Smooth muscle cell (in vitro differentiated cells): ENCODE results near the gene ARAP1. TPM values are rescaled to one million over a fixed set of nuclear protein-coding genes. Genes with fewer than 3 reads are reported as not detected.

Source experiments
- DNase-seq: peaks from one replicate; lab custom pipeline; 2025; ENCODE audit not compliant: unreplicated experiment; lab: John Stamatoyannopoulos, UW
- H2AFZ ChIP-seq: fragments of 200-600 bp; sonication (generic); 2 replicates; pipeline ENCODE4 v1.6.0; 2016; ENCODE audit warnings: antibody characterized with exemption, low read depth, mild to moderate bottlenecking
- H3F3A ChIP-seq: fragments of 200-600 bp; sonication (generic); 2 replicates; pipeline ENCODE4 v1.6.0; 2017; ENCODE audit warnings: antibody characterized with exemption, low read depth
- H3K27ac ChIP-seq: fragments of 200-600 bp; sonication (generic); 2 replicates; pipeline ENCODE4 v1.5.1; 2016; ENCODE audit warnings: low read depth, mild to moderate bottlenecking
- H3K27me3 ChIP-seq: fragments of 200-600 bp; sonication (generic); 2 replicates; pipeline ENCODE4 v1.6.1; 2016; ENCODE audit warnings: low read depth, mild to moderate bottlenecking
- H3K36me3 ChIP-seq: fragments of 200-600 bp; sonication (generic); 2 replicates; pipeline ENCODE4 v1.5.1; 2016; ENCODE audit warnings: low read depth
- H3K4me1 ChIP-seq: fragments of 200-600 bp; sonication (generic); 2 replicates; pipeline ENCODE4 v1.5.1; 2016; ENCODE audit warnings: low read depth
- H3K4me2 ChIP-seq: fragments of 200-600 bp; sonication (generic); 2 replicates; pipeline ENCODE4 v1.6.0; 2016; ENCODE audit warnings: mild to moderate bottlenecking
- H3K4me3 ChIP-seq: fragments of 200-600 bp; sonication (generic); 2 replicates; pipeline ENCODE4 v1.5.1; 2016; ENCODE audit warnings: mild to moderate bottlenecking
- H3K79me2 ChIP-seq: fragments of 200-600 bp; sonication (generic); 2 replicates; pipeline ENCODE4 v1.6.0; 2016; ENCODE audit warnings: low read depth, mild to moderate bottlenecking
- H3K9ac ChIP-seq: fragments of 200-600 bp; sonication (generic); 2 replicates; pipeline ENCODE4 v1.6.0; 2016; ENCODE audit warnings: low read depth
- H3K9me3 ChIP-seq: fragments of 200-600 bp; sonication (generic); replicated peaks from 2 replicates; pipeline ENCODE4 v1.5.1; 2016; ENCODE audit warnings: low read depth
- H4K20me1 ChIP-seq: fragments of 200-600 bp; sonication (generic); 2 replicates; pipeline ENCODE4 v1.6.0; 2016; ENCODE audit warnings: low read depth
- CTCF ChIP-seq: fragments of 200-600 bp; sonication (generic); IDR thresholded peaks from 2 replicates; pipeline ENCODE4 v1.5.1; 2017; ENCODE audit warnings: borderline replicate concordance, mild to moderate bottlenecking, antibody characterized with exemption; ENCODE audit not compliant: insufficient read depth, poor library complexity, severe bottlenecking
- WGBS: methylation state at CpG from one replicate; pipeline ENCODE4 v1.1.7; 2016; ENCODE audit warnings: low lambda C conversion rate; 5-methylcytosine and 5-hydroxymethylcytosine counted together
- polyA plus RNA-seq: library from polyadenylated mRNA; unstranded; fragments of >200 nt; fragmentation: Nextera tagmentation; extraction: Ambion mirVana; gene quantifications from 2 replicates; pipeline ENCODE4 v1.2.1, GENCODE V29; 2016
- total RNA-seq: library from RNA; depleted of rRNA; stranded (reverse); fragments of >200 nt; gene quantifications from 2 replicates; pipeline ENCODE4 v1.2.3, GENCODE V29; 2014

ARAP1 gene
- total and polyA plus RNA-seq, 2 experiments from 2014 or later: 45.2 to 45.6 TPM

DNA sequence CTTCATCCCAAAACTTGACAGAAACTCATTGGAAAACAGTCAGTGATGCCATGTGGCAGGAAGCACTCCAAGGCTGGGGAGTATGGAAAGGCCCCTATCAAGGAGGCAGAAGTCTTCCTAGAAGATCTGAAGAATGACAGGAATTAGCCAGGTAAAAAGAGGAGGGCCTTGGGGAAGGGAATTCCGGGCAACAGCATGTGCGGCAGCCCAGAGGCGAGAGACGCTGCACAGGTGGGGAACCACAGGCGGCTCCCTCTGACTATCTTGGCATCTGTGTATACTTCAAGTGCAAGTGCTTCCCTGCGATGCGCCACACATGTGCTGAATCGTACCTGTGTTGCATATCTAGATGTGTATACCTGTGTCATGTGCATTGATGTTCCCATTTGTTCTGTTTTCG, 90.7 kb downstream of the ARAP1 start:
- no peak for DNase-seq
- no peaks in the 10 kb centered on the region for H3F3A ChIP-seq
- H3K27ac ChIP-seq: no peak overlapping the region
- peaks cover 19% of the 10 kb centered on the region for H3K27me3 ChIP-seq
- no peaks in the 10 kb centered on the region for H3K9me3 ChIP-seq
- H2AFZ ChIP-seq: no peak overlapping the region
- H3K36me3 ChIP-seq: no peaks in the 10 kb centered on the region
- no peaks in the 10 kb centered on the region for H3K79me2 ChIP-seq
- H3K4me3 ChIP-seq: no peak overlapping the region
- no peaks in the 10 kb centered on the region for H4K20me1 ChIP-seq
- no peak overlapping the region for H3K4me2 ChIP-seq
- H3K9ac ChIP-seq: no peak overlapping the region
- 89% methylated on average over 9 of the region's 9 CpGs for WGBS
- no peak for TF ChIP-seq CTCF
- H3K4me1 ChIP-seq: peaks cover 5% of the 10 kb centered on the region

- H3K36me3 ChIP-seq: no peaks in the 10 kb centered on the region
- H4K20me1 ChIP-seq: no peaks in the 10 kb centered on the region
- TF ChIP-seq CTCF: no peak
- no peak for DNase-seq
- H3K79me2 ChIP-seq: no peaks in the 10 kb centered on the region
- H3K4me2 ChIP-seq: no peak overlapping the region
- H3K4me1 ChIP-seq: peaks cover 5% of the 10 kb centered on the region
- no peak overlapping the region for H2AFZ ChIP-seq
- H3K4me3 ChIP-seq: no peak overlapping the region
- H3F3A ChIP-seq: no peaks in the 10 kb centered on the region
- peaks cover 19% of the 10 kb centered on the region for H3K27me3 ChIP-seq
- no peaks in the 10 kb centered on the region for H3K9me3 ChIP-seq
- H3K9ac ChIP-seq: no peak overlapping the region
- no peak overlapping the region for H3K27ac ChIP-seq
- WGBS: 84% methylated on average over 9 of the region's 9 CpGs
Observed at GRCh38 chr11:72658989-72659640, 93.1 kb downstream of the ARAP1 start.

DNA sequence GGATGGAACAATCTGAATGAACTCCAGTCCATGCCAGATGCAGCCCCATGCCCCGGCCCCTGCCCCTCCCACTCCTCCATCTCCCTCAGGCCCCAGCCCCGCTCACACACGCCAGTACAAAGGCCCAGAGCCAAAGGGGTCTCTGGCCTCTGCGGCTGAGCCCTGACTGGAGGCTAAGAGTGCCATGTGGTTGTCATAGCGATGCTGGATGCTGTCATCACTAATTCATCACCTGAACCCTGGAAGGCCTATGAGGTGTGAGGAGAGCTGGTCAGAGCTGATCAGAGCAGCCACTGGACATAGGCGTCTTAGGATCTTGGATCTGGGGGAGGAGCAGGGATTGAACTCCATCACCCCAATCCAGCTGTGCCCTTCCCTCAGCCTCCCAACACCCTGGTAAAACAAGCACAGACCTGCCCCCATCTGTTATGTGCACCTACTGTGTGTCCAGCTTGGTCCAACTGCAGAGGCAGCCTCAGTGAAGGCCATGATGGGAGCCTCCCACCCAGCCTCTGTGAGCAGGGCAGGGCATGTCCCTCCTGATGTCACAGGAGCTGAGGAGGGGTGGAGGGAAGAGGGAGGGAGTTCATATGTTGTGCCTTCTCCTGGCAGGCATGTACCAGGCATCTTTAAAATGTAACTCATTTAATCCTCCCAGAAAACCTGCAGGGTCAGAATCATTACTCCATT, 94.7 kb downstream of the ARAP1 start:
- 85% methylated on average over 6 of the region's 6 CpGs for WGBS

More for the DNA sequence above, 94.7 kb downstream of the ARAP1 start:
- Histone ChIP-seq H3K9ac (no peak overlapping the region), H3K27me3 (peaks cover 26% of the 10 kb centered on the region), H2AFZ (no peak overlapping the region), H3K4me2 (no peak overlapping the region), H3K79me2 (no peaks in the 10 kb centered on the region), H3K36me3 (no peaks in the 10 kb centered on the region), H3K4me1 (peaks cover 5% of the 10 kb centered on the region), H3K4me3 (no peak overlapping the region), H3K9me3 (no peaks in the 10 kb centered on the region), H3F3A (no peaks in the 10 kb centered on the region), H3K27ac (no peak overlapping the region), H4K20me1 (no peaks in the 10 kb centered on the region)
- no peak for DNase-seq
- TF ChIP-seq CTCF: no peak
